IPS-18a (cell line): Measurements from ENCODE around the gene TMSB4Y.

Source experiments
- H3K27ac ChIP-seq: one replicate; pipeline ENCODE4 v1.5.1; 2013; ENCODE audit warnings: low read length
- H3K27me3 ChIP-seq: one replicate; pipeline ENCODE4 v1.6.1; 2013; ENCODE audit warnings: mild to moderate bottlenecking, low read length; ENCODE audit not compliant: control insufficient read depth, insufficient read depth
- H3K36me3 ChIP-seq: one replicate; pipeline ENCODE4 v1.6.1; 2013; ENCODE audit warnings: low read depth, low read length; ENCODE audit not compliant: control insufficient read depth
- H3K4me1 ChIP-seq: one replicate; pipeline ENCODE4 v1.6.1; 2013; ENCODE audit warnings: low read depth, low read length; ENCODE audit not compliant: control insufficient read depth
- H3K4me3 ChIP-seq: one replicate; pipeline ENCODE4 v1.5.1; 2013; ENCODE audit warnings: low read length
- H3K9ac ChIP-seq: one replicate; pipeline ENCODE4 v1.6.1; 2013; ENCODE audit warnings: mild to moderate bottlenecking, low read length, moderate library complexity
- H3K9me3 ChIP-seq: one replicate; pipeline ENCODE4 v1.6.1; 2013; ENCODE audit warnings: low read depth, low read length; ENCODE audit not compliant: control insufficient read depth

The TMSB4Y gene

GRCh38 chrY:13703568-13703968 lies at the start of gene TMSB4Y:
TSS of gene TMSB4Y (plus strand) at chrY:13703899.
- H3K27ac ChIP-seq, result no peak within 1 kb of the TSS

GRCh38 chrY:13664162-13664561 lies 39.5 kb upstream of the TMSB4Y start:
- no peaks in the 10 kb centered on the region for H3K9me3 ChIP-seq
- H3K36me3 ChIP-seq, result no peaks in the 10 kb centered on the region
- no peak overlapping the region for H3K9ac ChIP-seq
- no peak overlapping the region for H3K27ac ChIP-seq
- H3K4me3 ChIP-seq, result no peak overlapping the region
- no peaks in the 10 kb centered on the region for H3K4me1 ChIP-seq
- no peaks in the 10 kb centered on the region for H3K27me3 ChIP-seq

More at GRCh38 chrY:13703568-13703968, at the start of gene TMSB4Y:
- Histone ChIP-seq H3K36me3 (no peaks in the 10 kb centered on the region), H3K27me3 (no peaks in the 10 kb centered on the region), H3K9me3 (no peaks in the 10 kb centered on the region), H3K9ac (no peak within 1 kb of the TSS), H3K4me1 (no peaks in the 10 kb centered on the region), H3K4me3 (no peak within 1 kb of the TSS)

GRCh38 chrY:13671122-13671521 lies 32.6 kb upstream of the TMSB4Y start:
- no peak overlapping the region for H3K9ac ChIP-seq
- no peaks in the 10 kb centered on the region for H3K36me3 ChIP-seq
- H3K27me3 ChIP-seq, result no peaks in the 10 kb centered on the region
- H3K4me3 ChIP-seq, result no peak overlapping the region
- H3K9me3 ChIP-seq, result no peaks in the 10 kb centered on the region
- no peaks in the 10 kb centered on the region for H3K4me1 ChIP-seq
- no peak overlapping the region for H3K27ac ChIP-seq

DNA sequence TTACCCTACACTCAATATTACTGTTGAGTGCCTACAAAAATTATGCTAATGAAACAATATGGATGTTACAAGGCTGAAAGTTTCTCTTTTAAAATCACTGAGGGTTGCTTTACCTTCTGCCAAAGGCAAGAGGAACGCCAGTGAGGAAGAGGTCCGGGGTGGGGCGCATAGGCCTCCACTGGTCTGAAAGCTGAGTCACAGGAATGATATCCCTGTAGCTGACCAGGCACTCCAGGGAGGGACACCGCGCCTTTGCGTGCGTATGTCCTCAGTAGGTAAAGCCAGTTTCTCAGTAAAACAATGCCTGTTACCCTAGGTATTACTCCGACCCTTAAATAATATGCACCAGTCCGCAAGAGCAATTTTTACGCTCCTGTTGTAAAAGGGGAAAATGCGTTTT lies 1.4 kb upstream of the TMSB4Y start:
- Histone ChIP-seq H3K4me1 (no peaks in the 10 kb centered on the region), H3K9me3 (no peaks in the 10 kb centered on the region), H3K27ac (no peak overlapping the region), H3K27me3 (no peaks in the 10 kb centered on the region), H3K9ac (no peak overlapping the region), H3K36me3 (no peaks in the 10 kb centered on the region), H3K4me3 (no peak overlapping the region)

- no peak overlapping the region for H3K9ac ChIP-seq
- H3K27ac ChIP-seq, result no peak overlapping the region
- no peak overlapping the region for H3K4me3 ChIP-seq
- H3K4me1 ChIP-seq, result no peaks in the 10 kb centered on the region
- no peaks in the 10 kb centered on the region for H3K9me3 ChIP-seq
- H3K36me3 ChIP-seq, result no peaks in the 10 kb centered on the region
- no peaks in the 10 kb centered on the region for H3K27me3 ChIP-seq
These were observed 627 bp downstream of the TMSB4Y start for GRCh38 chrY:13704121-13704930.

GRCh38 chrY:13705197-13705596 lies 1.5 kb downstream of the TMSB4Y start:
- no peak overlapping the region for H3K4me3 ChIP-seq
- H3K27ac ChIP-seq, result no peak overlapping the region
- no peak overlapping the region for H3K9ac ChIP-seq

GRCh38 chrY:13708038-13708437 lies 4.3 kb downstream of the TMSB4Y start:
- no peaks in the 10 kb centered on the region for H3K27me3 ChIP-seq
- H3K36me3 ChIP-seq, result no peaks in the 10 kb centered on the region
- H3K4me3 ChIP-seq, result no peak overlapping the region
- no peaks in the 10 kb centered on the region for H3K4me1 ChIP-seq
- H3K9me3 ChIP-seq, result no peaks in the 10 kb centered on the region
- no peak overlapping the region for H3K27ac ChIP-seq
- H3K9ac ChIP-seq, result no peak overlapping the region

More at GRCh38 chrY:13705197-13705596, 1.5 kb downstream of the TMSB4Y start:
- H3K27me3 ChIP-seq, result no peaks in the 10 kb centered on the region
- no peaks in the 10 kb centered on the region for H3K4me1 ChIP-seq
- no peaks in the 10 kb centered on the region for H3K9me3 ChIP-seq
- no peaks in the 10 kb centered on the region for H3K36me3 ChIP-seq

DNA sequence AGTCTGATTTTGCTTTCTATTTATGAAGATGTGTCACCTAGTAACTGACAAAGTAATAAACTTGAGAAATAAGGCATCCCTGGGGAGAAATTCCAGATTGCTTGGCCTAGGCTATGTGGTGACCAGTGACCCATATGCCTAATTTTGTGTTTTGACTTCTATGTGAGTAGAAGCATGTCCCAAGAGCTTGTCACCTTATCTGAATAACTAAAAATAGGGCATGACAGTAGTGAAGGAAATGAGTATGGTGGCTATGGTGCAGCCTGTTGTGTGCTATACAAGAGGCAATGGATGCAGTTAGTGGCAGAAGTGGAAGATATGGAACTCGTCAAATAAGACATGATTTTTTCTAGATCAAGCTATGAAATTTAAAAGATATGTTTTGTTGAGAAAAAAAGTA lies 15.3 kb downstream of the TMSB4Y start:
- no peak overlapping the region for H3K27ac ChIP-seq
- no peaks in the 10 kb centered on the region for H3K36me3 ChIP-seq
- H3K27me3 ChIP-seq, result no peaks in the 10 kb centered on the region
- no peak overlapping the region for H3K4me3 ChIP-seq
- no peaks in the 10 kb centered on the region for H3K9me3 ChIP-seq
- H3K9ac ChIP-seq, result no peak overlapping the region
- no peaks in the 10 kb centered on the region for H3K4me1 ChIP-seq

DNA sequence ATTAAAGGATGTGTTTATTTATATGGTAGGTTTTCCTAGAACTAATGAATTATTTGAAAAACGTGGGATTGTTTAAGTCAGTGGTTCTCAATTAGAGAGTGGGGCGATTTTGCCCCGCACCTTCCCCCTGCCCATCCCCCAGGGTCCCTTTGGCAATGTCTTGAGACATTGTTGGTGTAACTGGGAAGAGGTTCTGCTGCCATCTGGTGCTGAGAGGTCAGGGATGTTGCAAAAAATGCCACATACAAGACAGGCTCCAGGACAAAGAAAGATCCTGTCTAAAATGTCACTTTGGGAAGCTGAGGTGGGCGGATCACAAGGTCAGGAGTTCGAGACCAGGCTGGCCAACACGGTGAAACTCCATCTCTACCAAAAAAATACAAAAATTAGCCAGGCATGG lies 25.8 kb downstream of the TMSB4Y start:
- Histone ChIP-seq H3K4me1 (no peaks in the 10 kb centered on the region), H3K9ac (no peak overlapping the region), H3K27me3 (no peaks in the 10 kb centered on the region), H3K9me3 (no peaks in the 10 kb centered on the region), H3K4me3 (no peak overlapping the region), H3K36me3 (no peaks in the 10 kb centered on the region), H3K27ac (no peak overlapping the region)

DNA sequence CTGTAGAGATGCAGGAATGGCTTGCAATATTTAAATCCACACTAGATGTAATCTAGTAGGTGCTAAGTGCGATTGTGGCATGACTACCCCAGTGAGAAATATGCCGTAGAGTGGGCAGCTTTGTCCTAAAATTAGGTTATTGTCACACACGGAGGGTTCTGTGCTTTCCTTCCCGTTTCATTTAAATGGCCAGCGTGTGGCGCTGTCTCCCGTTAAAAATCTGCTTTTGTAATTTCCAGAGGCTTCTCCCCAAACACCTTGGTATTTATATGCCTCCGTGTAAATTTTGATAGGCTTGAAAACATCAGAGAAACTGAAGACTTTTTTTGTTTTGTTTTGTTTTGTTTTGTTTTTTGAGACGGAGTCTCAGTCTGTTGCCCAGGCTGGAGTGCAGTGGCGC lies 34.9 kb downstream of the TMSB4Y start:
- Histone ChIP-seq H3K9me3 (no peaks in the 10 kb centered on the region), H3K4me1 (no peaks in the 10 kb centered on the region), H3K4me3 (no peak overlapping the region), H3K9ac (no peak overlapping the region), H3K36me3 (no peaks in the 10 kb centered on the region), H3K27ac (no peak overlapping the region), H3K27me3 (no peaks in the 10 kb centered on the region)

- no peak overlapping the region for H3K4me3 ChIP-seq
- H3K27me3 ChIP-seq, result no peaks in the 10 kb centered on the region
- H3K9ac ChIP-seq, result no peak overlapping the region
- H3K36me3 ChIP-seq, result no peaks in the 10 kb centered on the region
- no peak overlapping the region for H3K27ac ChIP-seq
- H3K4me1 ChIP-seq, result no peaks in the 10 kb centered on the region
- no peaks in the 10 kb centered on the region for H3K9me3 ChIP-seq
These were observed 47.8 kb downstream of the TMSB4Y start for GRCh38 chrY:13751289-13752071.
